Neuronal stem cell (in vitro differentiated cells): Measurements from ENCODE around the gene TNNT3.

Source experiments
- DNase-seq: peaks from one replicate; pipeline ENCODE4 v3.0.0-alpha.2; 2013; ENCODE audit warnings: low spot score
- H2AFZ ChIP-seq: one replicate; pipeline ENCODE4 v1.6.1; 2013; ENCODE audit warnings: mild to moderate bottlenecking, low read length, inconsistent platforms
- H2AK5ac ChIP-seq: 2 replicates; pipeline ENCODE4 v1.6.1; 2013; ENCODE audit warnings: low read depth, mild to moderate bottlenecking, inconsistent platforms, low read length, moderate library complexity, mixed read lengths
- H2BK120ac ChIP-seq: 2 replicates; pipeline ENCODE4 v1.6.1; 2013; ENCODE audit warnings: low read depth, mild to moderate bottlenecking, inconsistent platforms, low read length, moderate library complexity, mixed read lengths
- H2BK12ac ChIP-seq: one replicate; pipeline ENCODE4 v1.6.1; 2013; ENCODE audit warnings: low read length, inconsistent platforms
- H2BK15ac ChIP-seq: 2 replicates; pipeline ENCODE4 v1.6.1; 2013; ENCODE audit warnings: mild to moderate bottlenecking, low read length, inconsistent platforms, mixed read lengths
- H2BK5ac ChIP-seq: one replicate; pipeline ENCODE4 v1.6.1; 2013; ENCODE audit warnings: inconsistent platforms, mild to moderate bottlenecking, low read length, moderate library complexity
- H3K14ac ChIP-seq: one replicate; pipeline ENCODE4 v1.6.1; 2013; ENCODE audit warnings: low read length, inconsistent platforms
- H3K18ac ChIP-seq: 2 replicates; pipeline ENCODE4 v1.6.1; 2013; ENCODE audit warnings: low read length, inconsistent platforms
- H3K23ac ChIP-seq: 2 replicates; pipeline ENCODE4 v1.6.1; 2013; ENCODE audit warnings: low read depth, mild to moderate bottlenecking, mixed read lengths, low read length, inconsistent platforms; ENCODE audit not compliant: poor library complexity
- H3K27ac ChIP-seq: replicated peaks from 3 replicates; pipeline ENCODE4 v1.5.1; 2013; ENCODE audit warnings: low read length, inconsistent platforms
- H3K27me3 ChIP-seq, 3 experiments: 2 replicates each; pipeline ENCODE4 v1.6.1; 2013; ENCODE audit warnings: low read length in 3 of 3, mild to moderate bottlenecking in 2 of 3, inconsistent platforms in 1 of 3, low read depth in 1 of 3, mixed read lengths in 1 of 3, moderate library complexity in 1 of 3; ENCODE audit not compliant: control insufficient read depth in 3 of 3, insufficient read depth in 3 of 3
- H3K36me3 ChIP-seq, 2 donors: replicated peaks in 1 of 2; 2 replicates each; pipeline ENCODE4 v1.6.1; 2013; ENCODE audit warnings: low read length in 2 of 2; ENCODE audit not compliant: control insufficient read depth in 2 of 2, insufficient read depth in 2 of 2
- H3K4ac ChIP-seq: 2 replicates; pipeline ENCODE4 v1.6.1; 2013; ENCODE audit warnings: inconsistent platforms, mild to moderate bottlenecking, low read length, moderate library complexity
- H3K4me1 ChIP-seq, 2 donors: 1 replicate in 1 of 2; 2 replicates in 1 of 2; pipeline ENCODE4 v1.6.1; 2013; ENCODE audit warnings: low read length in 2 of 2, low read depth in 1 of 2; ENCODE audit not compliant: control insufficient read depth in 2 of 2, insufficient read depth in 1 of 2
- H3K4me2 ChIP-seq: one replicate; pipeline ENCODE4 v1.6.1; 2013; ENCODE audit warnings: mild to moderate bottlenecking, low read length, inconsistent platforms; ENCODE audit not compliant: insufficient read depth, poor library complexity, severe bottlenecking
- H3K4me3 ChIP-seq, 2 donors: 2 replicates each; pipeline ENCODE4 v1.5.1; 2013; ENCODE audit warnings: low read length in 2 of 2, mild to moderate bottlenecking in 2 of 2, inconsistent platforms in 1 of 2, moderate library complexity in 1 of 2
- H3K79me1 ChIP-seq: one replicate; pipeline ENCODE4 v1.6.1; 2013; ENCODE audit warnings: low read depth, mild to moderate bottlenecking, inconsistent platforms, low read length, moderate library complexity
- H3K9ac ChIP-seq: one replicate; pipeline ENCODE4 v1.6.1; 2013; ENCODE audit warnings: mild to moderate bottlenecking, low read depth, low read length, inconsistent platforms; ENCODE audit not compliant: poor library complexity
- H3K9me3 ChIP-seq, 2 donors: replicated peaks in 1 of 2; 2 replicates each; pipeline versions ENCODE3 to v1.6.1; 2013; ENCODE audit warnings: low read length in 2 of 2, mild to moderate bottlenecking in 2 of 2, inconsistent platforms in 1 of 2, low read depth in 1 of 2, mixed read lengths in 1 of 2, moderate library complexity in 1 of 2; ENCODE audit not compliant: control insufficient read depth in 2 of 2, insufficient read depth in 1 of 2
- H4K8ac ChIP-seq: one replicate; pipeline ENCODE4 v1.6.1; 2013; ENCODE audit warnings: low read depth, mild to moderate bottlenecking, inconsistent platforms, low read length, moderate library complexity
- H4K91ac ChIP-seq: one replicate; pipeline ENCODE4 v1.6.1; 2013; ENCODE audit warnings: low read length, low read depth, mild to moderate bottlenecking, inconsistent platforms; ENCODE audit not compliant: poor library complexity
- WGBS, 2 donors: extraction: QIAGEN DNeasy Blood & Tissue Kit; methylation state at CpG; one replicate each; pipeline ENCODE4 v1.1.7; 2013; ENCODE audit warnings: missing lambda C conversion rate in 2 of 2, mixed read lengths in 1 of 2; ENCODE audit not compliant: insufficient read length in 2 of 2, insufficient replicate concordance in 1 of 2; ENCODE audit errors: extremely low coverage in 2 of 2; 5-methylcytosine and 5-hydroxymethylcytosine counted together

TNNT3 gene

GRCh38 chr11:1987024-1987423, 67.5 kb downstream of the TNNT3 start:
- Histone ChIP-seq H4K8ac (no peak overlapping the region), H2AK5ac (no peak overlapping the region), H3K18ac (no peak overlapping the region), H4K91ac (no peak overlapping the region), H3K27me3 (no peaks in the 10 kb centered on the region), H2BK12ac (no peak overlapping the region), H3K14ac (no peak overlapping the region), H3K9me3 (no peaks in the 10 kb centered on the region), H2BK120ac (no peak overlapping the region), H2BK5ac (no peak overlapping the region), H3K9ac (no peak overlapping the region), H2AFZ (no peak overlapping the region), H3K23ac (no peak overlapping the region), H3K4ac (no peak overlapping the region), H3K4me2 (no peak overlapping the region), H2BK15ac (no peak overlapping the region), H3K27ac (no peak overlapping the region), H3K4me3 (no peak overlapping the region), H3K79me1 (no peaks in the 10 kb centered on the region), H3K4me1 (peaks cover 0 to 1% of the 10 kb centered on the region in 2 donors), H3K36me3 (no peaks in the 10 kb centered on the region)
- WGBS, 2 donors = no CpG with 5 or more reads among the region's 6 CpGs
- no peak for DNase-seq

GRCh38 chr11:1988174-1988573, 68.7 kb downstream of the TNNT3 start:
- no peak overlapping the region for H2AK5ac ChIP-seq
- H4K8ac ChIP-seq = no peak overlapping the region
- H2AFZ ChIP-seq = no peak overlapping the region
- H3K23ac ChIP-seq = no peak overlapping the region
- H3K27me3 ChIP-seq = no peaks in the 10 kb centered on the region
- H3K9ac ChIP-seq = no peak overlapping the region
- H3K4me3 ChIP-seq = no peak overlapping the region
- H3K4me1 ChIP-seq = peaks cover 0 to 1% of the 10 kb centered on the region in 2 donors
- no peak overlapping the region for H2BK5ac ChIP-seq
- H2BK120ac ChIP-seq = no peak overlapping the region
- H4K91ac ChIP-seq = no peak overlapping the region
- DNase-seq = no peak
- no peaks in the 10 kb centered on the region for H3K9me3 ChIP-seq
- H3K4me2 ChIP-seq = no peak overlapping the region
- H2BK12ac ChIP-seq = no peak overlapping the region
- H3K79me1 ChIP-seq = no peaks in the 10 kb centered on the region
- WGBS, 2 donors = no CpG with 5 or more reads among the region's 11 CpGs
- H2BK15ac ChIP-seq = no peak overlapping the region
- no peak overlapping the region for H3K27ac ChIP-seq
- H3K4ac ChIP-seq = no peak overlapping the region
- no peak overlapping the region for H3K14ac ChIP-seq
- H3K18ac ChIP-seq = no peak overlapping the region
- no peaks in the 10 kb centered on the region for H3K36me3 ChIP-seq
